GM21528 (cell line): ENCODE measurements around the gene ZNF277.
A peak's percentile ranks its signal among the peaks of the same experiment; 100 is the strongest.
"Not testable (repeated sequence)": the region's sequence is repeated elsewhere in the genome, so short reads cannot be mapped to it uniquely, and the experiment has no call there.

Experiments
- ATAC-seq: cut with Tn5 transposase; IDR thresholded peaks from one replicate; pipeline ENCODE4 v1.9.1; 2021; ENCODE audit warnings: mild to moderate bottlenecking, moderate library complexity; ENCODE audit not compliant: unreplicated experiment, low FRiP score

Gene ZNF277

GRCh38 chr7:112283382-112283910 is 77.0 kb downstream of the ZNF277 start:
- peak; percentile 70 for ATAC-seq

DNA sequence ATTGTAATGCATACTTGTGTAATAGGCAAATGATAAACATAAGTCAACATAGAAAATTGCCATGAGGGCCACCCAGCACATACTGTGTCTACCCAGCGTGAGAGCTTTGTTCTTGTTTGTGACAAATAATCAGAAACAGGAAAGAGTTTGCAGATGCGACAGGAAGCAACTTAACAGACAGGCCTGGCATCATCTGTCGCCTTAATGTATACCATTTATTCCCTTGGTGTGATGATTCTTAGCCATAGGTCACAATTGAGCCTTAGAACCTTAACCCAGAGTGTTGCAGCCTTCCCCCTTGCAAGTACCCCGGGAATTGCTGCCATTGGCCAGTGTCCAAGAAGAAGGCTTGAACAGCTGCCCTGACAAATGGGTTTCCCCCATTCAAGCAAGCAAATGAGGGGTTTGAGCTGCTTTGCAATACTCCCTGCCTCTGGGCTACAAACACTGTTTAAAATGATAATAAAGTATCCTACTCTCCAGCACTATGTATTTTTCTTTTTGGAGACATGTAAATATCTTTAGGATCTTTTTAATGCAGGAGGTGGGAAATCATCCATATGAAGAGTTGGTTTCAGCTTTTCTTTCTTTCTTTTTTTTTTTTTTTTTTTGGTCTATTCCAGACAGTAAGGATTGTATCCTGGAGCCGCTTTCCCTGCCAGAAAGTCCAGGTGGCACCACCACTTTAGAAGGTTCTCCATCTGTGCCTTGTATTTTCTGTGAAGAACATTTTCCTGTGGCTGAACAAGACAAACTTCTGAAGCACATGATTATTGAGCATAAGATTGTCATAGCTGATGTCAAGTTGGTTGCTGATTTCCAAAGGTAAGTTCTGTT is 80.0 kb downstream of the ZNF277 start:
- peak; percentile 68 for ATAC-seq

DNA sequence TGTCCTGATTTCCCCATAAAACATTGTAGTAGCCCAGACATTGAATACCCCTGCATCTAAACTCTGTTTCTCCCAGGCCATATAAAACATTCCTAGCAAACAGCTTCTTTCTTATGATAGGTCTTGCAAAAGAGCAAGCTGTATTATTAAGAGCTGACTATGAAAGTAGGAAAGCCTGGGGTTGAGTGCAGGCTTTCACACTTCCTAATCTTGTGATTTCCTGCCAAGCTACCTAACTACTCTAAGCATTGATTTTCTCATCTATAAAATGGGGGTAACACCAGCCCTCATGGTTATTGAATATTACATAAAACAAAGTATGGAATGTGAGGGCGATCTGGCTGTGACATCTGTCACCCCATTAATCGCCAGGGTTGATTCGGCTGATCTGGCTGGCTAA is 81.8 kb downstream of the ZNF277 start:
- no peak for ATAC-seq

DNA sequence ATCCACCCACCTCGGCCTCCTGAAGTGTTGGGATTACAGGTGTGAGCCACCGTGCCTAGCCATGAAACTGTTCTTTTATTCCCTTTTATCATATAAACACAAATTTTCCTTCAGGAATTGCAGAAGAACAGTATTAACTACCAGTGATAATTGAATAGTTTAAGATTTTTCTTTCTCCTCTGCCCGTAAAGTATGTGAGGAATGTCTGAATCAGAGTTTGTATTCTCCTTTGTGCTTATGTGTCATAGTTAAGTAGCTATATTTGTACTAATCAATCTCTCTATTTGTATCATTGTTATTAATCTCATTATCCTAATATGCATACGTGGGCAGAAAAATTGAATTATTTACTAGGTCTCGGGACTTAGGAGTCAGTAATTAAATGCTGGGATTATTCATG is 83.6 kb downstream of the ZNF277 start:
- no peak for ATAC-seq

DNA sequence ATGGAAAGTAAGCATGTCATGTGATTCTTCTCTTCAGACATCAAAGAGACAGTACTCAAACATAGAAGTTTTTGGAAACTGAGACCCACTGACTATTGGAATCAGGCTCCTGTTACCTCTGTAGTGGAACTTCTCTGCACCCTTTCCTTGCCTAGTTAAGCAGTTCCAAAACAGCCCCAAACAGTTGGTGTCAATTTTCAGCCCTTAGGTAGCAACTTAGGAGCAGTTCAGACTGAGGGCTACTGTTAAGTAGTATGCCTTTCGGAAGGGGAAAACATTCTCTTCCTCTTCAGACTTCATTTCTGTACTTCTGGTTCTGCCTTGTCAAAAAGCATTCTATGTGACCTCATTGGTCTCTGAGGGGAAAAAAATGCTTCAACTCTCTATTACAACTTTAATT is 85.7 kb downstream of the ZNF277 start:
- ATAC-seq: no peak

DNA sequence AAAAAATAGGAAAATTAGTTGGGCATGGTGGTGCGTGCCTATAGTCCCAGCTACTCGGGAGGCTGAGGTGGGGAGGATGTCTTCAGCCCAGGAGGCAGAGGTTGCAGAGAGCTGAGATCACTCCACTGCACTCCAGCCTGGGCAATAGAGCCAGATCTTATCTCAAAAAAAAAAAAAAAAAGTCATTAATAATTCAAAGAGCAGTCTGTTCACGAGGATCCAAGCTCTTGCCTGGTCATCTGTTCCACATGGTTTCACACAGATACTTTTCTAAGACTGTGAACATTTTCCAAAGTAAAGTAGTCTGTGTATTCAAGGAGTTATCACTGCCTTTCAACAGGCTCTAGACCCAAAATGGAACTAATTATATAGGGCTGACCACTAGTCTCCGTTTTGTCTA is 86.9 kb downstream of the ZNF277 start:
- no peak for ATAC-seq

DNA sequence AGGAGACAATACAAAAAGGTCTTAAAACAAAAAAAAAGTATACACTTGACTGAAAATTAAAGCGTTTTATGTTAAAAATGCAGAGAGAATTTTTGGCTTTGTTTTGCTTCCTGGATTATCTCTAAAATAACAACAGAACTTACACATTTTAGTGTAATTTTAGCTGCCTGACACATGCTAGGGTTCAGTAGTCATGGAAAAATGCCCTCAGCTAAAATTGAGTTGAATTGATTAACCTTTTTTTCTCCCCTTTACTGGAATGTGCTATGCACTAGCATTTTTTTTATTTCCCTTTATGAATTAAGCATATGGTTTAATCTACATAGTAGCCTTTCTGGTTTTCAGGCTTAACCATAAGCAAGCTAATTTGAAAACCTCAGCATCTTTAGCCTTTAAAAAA is 89.9 kb downstream of the ZNF277 start:
- no peak for ATAC-seq

GRCh38 chr7:112297681-112298080 is 91.2 kb downstream of the ZNF277 start:
- no peak for ATAC-seq

DNA sequence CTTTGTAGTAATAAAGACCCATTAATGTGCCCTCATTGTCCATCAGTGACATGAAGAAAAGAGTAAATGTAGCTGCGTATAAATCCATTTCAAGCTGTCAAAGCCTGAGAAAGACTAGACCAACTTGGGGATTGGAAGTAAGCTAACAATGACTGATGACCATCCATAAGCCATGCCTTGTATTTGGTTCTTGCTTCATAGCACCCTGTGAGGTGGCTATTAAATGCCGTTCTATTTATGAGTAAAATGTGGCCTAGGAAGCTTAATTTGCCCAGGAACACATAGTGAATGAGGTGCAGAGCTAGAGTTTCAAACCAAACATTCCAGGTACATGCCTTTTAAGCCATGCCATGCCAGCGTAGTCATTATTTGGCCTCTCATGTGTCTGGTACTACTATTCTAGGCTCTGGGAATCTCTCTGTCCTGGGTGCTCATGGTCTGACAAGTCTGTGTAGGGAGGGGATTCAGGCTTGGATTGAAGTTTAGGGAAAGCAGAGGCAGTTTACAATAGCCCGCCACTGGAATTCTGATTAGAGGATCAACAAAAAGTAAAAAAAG is 92.1 kb downstream of the ZNF277 start:
- ATAC-seq: no peak

GRCh38 chr7:112300072-112300471 is 93.6 kb downstream of the ZNF277 start:
- ATAC-seq: no peak

GRCh38 chr7:112300831-112301407 is 94.4 kb downstream of the ZNF277 start:
- no peak for ATAC-seq

GRCh38 chr7:112302566-112302965 is 96.1 kb downstream of the ZNF277 start:
- ATAC-seq: no peak

DNA sequence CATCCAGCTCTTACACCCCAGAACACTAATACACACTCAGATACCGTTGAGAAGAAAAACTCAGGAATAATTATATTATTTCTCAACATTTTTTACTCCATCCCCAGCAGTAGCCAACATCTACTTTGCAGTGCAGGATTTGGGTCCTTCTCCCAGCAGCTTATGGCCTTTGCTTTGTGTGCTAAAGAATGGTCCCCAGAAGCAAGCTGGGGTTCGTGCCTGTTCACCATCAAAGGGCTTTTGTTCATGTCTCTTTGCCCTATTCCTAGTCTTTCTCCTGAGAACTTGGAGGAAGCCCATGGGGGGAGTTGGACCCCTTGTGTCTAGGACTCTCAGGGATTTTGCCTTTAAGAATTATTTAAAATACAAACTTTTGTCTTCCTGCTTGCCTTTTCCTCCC is 100.4 kb downstream of the ZNF277 start:
- ATAC-seq: no peak

- no peak for ATAC-seq
These were observed 101.0 kb downstream of the ZNF277 start for GRCh38 chr7:112307506-112307905.

GRCh38 chr7:112308974-112309373 is 102.5 kb downstream of the ZNF277 start:
- no peak for ATAC-seq

DNA sequence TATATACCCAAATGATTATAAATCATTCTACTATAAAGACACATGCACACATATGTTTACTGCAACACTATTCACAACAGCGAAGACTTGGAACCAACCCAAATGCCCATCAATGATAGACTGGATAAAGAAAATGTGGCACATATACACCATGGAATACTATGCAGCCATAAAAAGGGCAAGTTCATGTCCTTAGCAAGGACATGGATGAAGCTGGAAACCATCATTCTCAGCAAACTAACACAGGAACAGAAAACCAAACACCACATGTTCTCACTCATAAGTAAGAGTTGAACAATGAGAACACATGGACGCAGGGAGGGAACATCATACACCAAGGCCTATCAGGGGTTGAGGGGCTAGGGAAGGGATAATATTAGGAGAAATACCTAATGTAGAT is 110.3 kb downstream of the ZNF277 start:
- not testable (repeated sequence) for ATAC-seq

GRCh38 chr7:112322070-112322469 is 115.6 kb downstream of the ZNF277 start:
- ATAC-seq: no peak

DNA sequence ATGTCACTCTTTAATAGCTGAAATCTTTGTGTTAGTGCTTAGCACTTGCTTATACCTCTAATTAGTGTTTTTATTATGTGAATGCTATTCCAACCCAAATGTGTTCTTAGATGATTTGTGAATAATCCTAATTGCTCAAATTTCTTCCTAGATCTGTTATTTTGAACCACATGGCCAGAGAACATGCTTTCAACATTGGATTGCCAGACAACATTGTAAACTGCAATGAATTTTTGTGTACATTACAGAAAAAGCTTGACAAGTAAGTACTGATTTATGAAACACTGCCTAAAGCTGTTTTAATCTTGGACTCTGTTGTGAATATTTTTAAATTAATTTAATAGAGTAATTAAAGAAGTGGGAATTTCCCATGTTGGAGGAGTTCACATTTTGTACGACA is 121.1 kb downstream of the ZNF277 start:
- ATAC-seq: no peak

- ATAC-seq: no peak
These were observed 125.0 kb downstream of the ZNF277 start for GRCh38 chr7:112331492-112331891.

DNA sequence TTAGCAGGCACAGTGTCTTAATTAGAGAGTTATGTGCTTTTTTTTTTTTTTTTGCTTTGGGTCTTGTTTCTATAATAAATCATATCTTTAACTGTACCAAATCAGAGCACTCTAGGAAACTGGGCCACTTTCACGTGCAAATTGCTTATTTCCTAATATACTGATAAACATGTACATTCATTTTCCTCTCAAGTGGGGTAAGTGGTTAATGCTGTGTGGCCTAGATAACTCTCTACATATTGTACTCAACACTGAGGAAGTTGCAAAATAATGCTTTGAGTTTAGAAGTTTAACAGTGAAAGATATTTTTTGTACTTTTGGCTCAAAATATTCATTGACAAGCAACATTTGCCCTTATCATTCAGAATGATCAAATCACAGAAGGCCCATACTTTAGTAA is 127.9 kb downstream of the ZNF277 start:
- ATAC-seq: no peak

GRCh38 chr7:112336261-112336660 is 129.8 kb downstream of the ZNF277 start:
- no peak for ATAC-seq
